WERI-Rb-1 (cell line): ENCODE measurements around the gene MRGPRD.
A peak's percentile ranks its signal among the peaks of the same experiment; 100 is the strongest.

Experiments used
- DNase-seq: peaks from one replicate; pipeline ENCODE4 v3.0.0-alpha.2; 2020
- H3K27ac ChIP-seq: fragments of 250-450 bp; sonication (Bioruptor Pico); 2 replicates; pipeline ENCODE4 v1.5.1; 2020; ENCODE audit warnings: mild to moderate bottlenecking, moderate library complexity
- H3K27me3 ChIP-seq: fragments of 250-450 bp; sonication (Bioruptor Pico); 2 replicates; pipeline ENCODE4 v1.5.1; 2021; ENCODE audit warnings: mild to moderate bottlenecking, low read depth, moderate library complexity; ENCODE audit not compliant: insufficient read depth, severe bottlenecking
- H3K36me3 ChIP-seq: fragments of 250-450 bp; sonication (Bioruptor Pico); 2 replicates; pipeline ENCODE4 v1.5.1; 2020; ENCODE audit warnings: mild to moderate bottlenecking, moderate library complexity
- H3K4me3 ChIP-seq: 2 replicates; pipeline ENCODE4 v1.5.1; 2011; ENCODE audit warnings: low read depth, mild to moderate bottlenecking, control low read depth, low read length
- H3K9me3 ChIP-seq: fragments of 250-450 bp; sonication (Bioruptor Pico); 2 replicates; pipeline ENCODE4 v1.5.1; 2021; ENCODE audit warnings: mild to moderate bottlenecking, moderate library complexity; ENCODE audit not compliant: severe bottlenecking
- TF ChIP-seq, protein P1 (sequence below): IDR thresholded peaks from 2 replicates; pipeline ENCODE4 v1.5.1; 2011; ENCODE audit warnings: low read depth, mild to moderate bottlenecking, control low read depth, inconsistent platforms, low read length

The MRGPRD gene

GRCh38 chr11:68950762-68951161, 30.0 kb downstream of the MRGPRD start:
- Histone ChIP-seq H3K27me3 (no peaks in the 10 kb centered on the region), H3K36me3 (no peaks in the 10 kb centered on the region), H3K4me3 (no peak overlapping the region), H3K27ac (no peak overlapping the region), H3K9me3 (no peaks in the 10 kb centered on the region)
- no peak for DNase-seq
- TF ChIP-seq, protein P1, sequence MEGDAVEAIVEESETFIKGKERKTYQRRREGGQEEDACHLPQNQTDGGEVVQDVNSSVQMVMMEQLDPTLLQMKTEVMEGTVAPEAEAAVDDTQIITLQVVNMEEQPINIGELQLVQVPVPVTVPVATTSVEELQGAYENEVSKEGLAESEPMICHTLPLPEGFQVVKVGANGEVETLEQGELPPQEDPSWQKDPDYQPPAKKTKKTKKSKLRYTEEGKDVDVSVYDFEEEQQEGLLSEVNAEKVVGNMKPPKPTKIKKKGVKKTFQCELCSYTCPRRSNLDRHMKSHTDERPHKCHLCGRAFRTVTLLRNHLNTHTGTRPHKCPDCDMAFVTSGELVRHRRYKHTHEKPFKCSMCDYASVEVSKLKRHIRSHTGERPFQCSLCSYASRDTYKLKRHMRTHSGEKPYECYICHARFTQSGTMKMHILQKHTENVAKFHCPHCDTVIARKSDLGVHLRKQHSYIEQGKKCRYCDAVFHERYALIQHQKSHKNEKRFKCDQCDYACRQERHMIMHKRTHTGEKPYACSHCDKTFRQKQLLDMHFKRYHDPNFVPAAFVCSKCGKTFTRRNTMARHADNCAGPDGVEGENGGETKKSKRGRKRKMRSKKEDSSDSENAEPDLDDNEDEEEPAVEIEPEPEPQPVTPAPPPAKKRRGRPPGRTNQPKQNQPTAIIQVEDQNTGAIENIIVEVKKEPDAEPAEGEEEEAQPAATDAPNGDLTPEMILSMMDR, result no peak

GRCh38 chr11:68950270-68950669, 30.5 kb downstream of the MRGPRD start:
- Histone ChIP-seq H3K4me3 (no peak overlapping the region), H3K9me3 (no peaks in the 10 kb centered on the region), H3K27me3 (no peaks in the 10 kb centered on the region), H3K27ac (no peak overlapping the region), H3K36me3 (no peaks in the 10 kb centered on the region)
- DNase-seq, result peak; percentile 38
- TF ChIP-seq, protein P1, result peak; percentile 61

DNA sequence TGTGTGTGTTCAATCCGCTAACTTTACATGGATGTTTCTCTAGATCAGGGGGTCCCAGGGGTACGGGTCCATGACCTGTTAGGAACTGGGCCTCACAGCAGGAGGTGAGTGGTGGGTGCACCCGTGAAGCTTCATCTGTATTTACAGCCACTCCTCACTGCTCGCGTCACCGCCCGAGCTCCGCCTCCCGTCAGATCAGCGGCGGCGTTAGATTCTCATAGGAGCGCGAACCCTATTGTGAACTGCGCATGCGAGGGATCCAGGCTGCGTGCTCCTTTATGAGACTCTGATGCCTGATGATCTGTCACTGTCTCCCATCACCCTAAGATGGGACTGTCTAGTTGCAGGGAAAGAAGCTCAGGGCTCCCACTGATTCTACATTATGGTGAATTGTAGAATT, 31.9 kb downstream of the MRGPRD start:
- Histone ChIP-seq H3K36me3 (no peaks in the 10 kb centered on the region), H3K4me3 (no peak overlapping the region), H3K27me3 (no peaks in the 10 kb centered on the region), H3K27ac (no peak overlapping the region), H3K9me3 (no peaks in the 10 kb centered on the region)
- no peak for DNase-seq
- TF ChIP-seq, protein P1, result no peak

DNA sequence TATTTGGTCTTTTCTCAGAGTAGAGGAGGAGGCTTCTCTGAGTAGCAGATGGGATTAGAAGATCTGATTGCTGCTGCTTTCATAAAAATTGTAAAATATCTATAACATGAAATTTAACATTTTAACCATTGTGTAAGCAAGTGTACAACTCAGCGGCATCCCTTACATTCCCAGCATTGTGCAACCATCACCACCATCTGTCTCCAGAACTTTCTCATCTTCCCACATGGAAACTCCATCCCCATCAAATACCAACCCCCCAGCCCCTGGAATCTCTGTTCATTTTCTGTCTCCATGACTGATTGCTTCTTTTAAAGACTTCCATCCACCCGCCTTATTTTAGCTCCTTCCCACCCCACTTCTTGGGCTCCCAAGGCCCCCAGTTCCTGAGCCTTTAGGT, 32.3 kb downstream of the MRGPRD start:
- H3K27me3 ChIP-seq, result no peaks in the 10 kb centered on the region
- H3K9me3 ChIP-seq, result no peaks in the 10 kb centered on the region
- TF ChIP-seq, protein P1, result no peak
- no peak overlapping the region for H3K4me3 ChIP-seq
- DNase-seq, result no peak
- no peaks in the 10 kb centered on the region for H3K36me3 ChIP-seq
- no peak overlapping the region for H3K27ac ChIP-seq

- no peaks in the 10 kb centered on the region for H3K27me3 ChIP-seq
- TF ChIP-seq, protein P1, result no peak
- no peak overlapping the region for H3K27ac ChIP-seq
- DNase-seq, result no peak
- no peaks in the 10 kb centered on the region for H3K36me3 ChIP-seq
- H3K9me3 ChIP-seq, result no peaks in the 10 kb centered on the region
- H3K4me3 ChIP-seq, result no peak overlapping the region
Observed at GRCh38 chr11:68947151-68947550, 33.6 kb downstream of the MRGPRD start.

DNA sequence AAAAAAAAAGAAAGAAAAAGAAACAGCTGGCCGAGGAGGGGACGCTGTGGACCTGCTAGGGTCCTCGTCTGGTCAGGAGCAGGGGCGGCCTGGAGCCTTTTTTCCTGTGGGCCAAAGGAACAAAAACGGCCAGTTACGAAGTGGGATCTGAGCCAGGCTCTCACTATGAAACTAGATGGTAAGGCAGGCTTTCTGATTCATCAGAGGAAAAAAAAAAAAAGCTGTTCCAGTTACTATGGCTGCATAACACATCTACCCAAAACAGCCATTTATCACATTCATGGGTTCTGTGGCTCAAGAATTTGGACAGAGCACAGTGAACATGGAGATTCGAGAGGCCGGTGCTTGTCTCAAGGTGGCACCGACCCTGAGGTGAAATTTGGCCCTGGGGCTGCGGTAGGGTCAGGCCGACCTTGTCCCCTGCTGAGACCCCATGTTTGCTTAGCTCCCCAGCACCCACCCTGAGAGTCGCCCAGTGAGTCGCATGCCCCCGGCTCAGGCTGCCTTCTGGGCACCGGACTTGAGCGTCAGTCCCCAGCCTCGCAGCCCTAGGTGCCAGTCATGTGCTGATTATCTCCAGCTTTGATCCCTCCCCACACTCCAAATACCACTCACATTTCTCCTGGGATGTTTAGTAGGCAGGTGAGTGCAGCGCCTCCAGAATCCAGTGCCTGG, 34.2 kb downstream of the MRGPRD start:
- H3K4me3 ChIP-seq, result no peak overlapping the region
- no peak overlapping the region for H3K27ac ChIP-seq
- DNase-seq, result no peak
- TF ChIP-seq, protein P1, result no peak
- H3K36me3 ChIP-seq, result no peaks in the 10 kb centered on the region
- no peaks in the 10 kb centered on the region for H3K9me3 ChIP-seq
- H3K27me3 ChIP-seq, result no peaks in the 10 kb centered on the region
